ENCODE measurements around the gene AUTS2.
A peak's percentile ranks its signal among the peaks of the same experiment; 100 is the strongest.

Gene AUTS2

DNA sequence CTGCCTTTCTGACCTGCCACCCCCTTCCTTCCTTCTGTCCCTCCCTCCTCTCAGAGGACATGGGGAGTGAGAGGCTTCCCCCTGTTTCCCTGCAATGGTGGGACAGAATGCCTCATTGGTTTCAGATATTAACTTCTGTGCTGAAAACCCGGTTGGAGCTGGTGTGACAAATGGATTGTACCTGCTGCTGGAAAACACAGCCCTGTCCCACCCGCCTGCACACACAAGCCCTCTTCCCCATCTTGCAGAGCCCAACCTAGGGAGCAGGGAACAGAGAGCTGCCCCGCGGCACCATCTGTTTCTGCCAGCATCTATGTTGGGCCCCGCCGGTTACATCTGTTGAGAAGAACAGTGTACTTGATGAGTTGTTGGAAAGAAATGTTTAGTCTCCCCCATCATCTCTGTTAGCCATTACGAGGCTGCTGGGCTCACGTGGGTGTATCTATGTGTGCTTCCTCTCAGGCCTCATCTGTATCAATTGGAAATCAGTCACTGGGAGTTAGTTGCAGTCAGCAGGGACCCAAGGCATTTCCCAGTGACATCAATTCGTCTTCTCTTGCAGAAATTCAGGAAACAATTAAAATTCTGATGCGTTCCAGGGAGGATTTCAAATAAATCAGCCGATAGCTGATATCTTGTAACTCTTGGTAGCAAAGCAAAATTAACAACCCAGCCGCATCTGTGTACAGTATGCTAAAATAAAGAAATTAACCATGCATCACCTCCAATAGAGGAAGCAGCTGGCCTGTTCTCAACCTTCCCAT, 808.1 kb downstream of the AUTS2 start:
- Histone ChIP-seq H3K9me2 (ENCODE audit: low read depth, low read length) (no peaks in the 10 kb centered on the region), H4K20me1 (ENCODE audit: insufficient read depth, low read length) (no peaks in the 10 kb centered on the region), H3K4me3 (ENCODE audit: low read depth, low read length, poor library complexity, severe bottlenecking) (no peak overlapping the region), H3K27ac (ENCODE audit: low read depth, low read length, poor library complexity, severe bottlenecking) (peak overlapping the region; percentile 84), H2AFZ (ENCODE audit: low read length) (no peak overlapping the region), H3K79me2 (ENCODE audit: insufficient read depth, low read length) (no peaks in the 10 kb centered on the region), H3K9ac (ENCODE audit: low read length) (no peak overlapping the region), H3K9me3 (ENCODE audit: low read length) (no peaks in the 10 kb centered on the region), H3K36me3 (ENCODE audit: insufficient read depth, low read length) (no peaks in the 10 kb centered on the region), H3K4me2 (ENCODE audit: low read length) (peak overlapping the region; percentile 6; the same call in 1 of the 2 replicates), H3K27me3 (ENCODE audit: insufficient read depth, low read length) (no peaks in the 10 kb centered on the region), H3F3A (ENCODE audit: insufficient read depth, low read length) (no peaks in the 10 kb centered on the region), H3K4me1 (ENCODE audit: insufficient read depth, low read length, severe bottlenecking) (peaks cover 66% of the 10 kb centered on the region)
- TF ChIP-seq EZH2 (IDR thresholded peaks at IDR 0.05; ENCODE audit: borderline replicate concordance, low read length) = no peak

GRCh38 chr7:70406950-70407209, 808.6 kb downstream of the AUTS2 start:
- H3K79me2 ChIP-seq (ENCODE audit: insufficient read depth, low read length) = no peaks in the 10 kb centered on the region
- H2AFZ ChIP-seq (ENCODE audit: low read length) = no peak overlapping the region
- H3K9me3 ChIP-seq (ENCODE audit: low read length) = no peaks in the 10 kb centered on the region
- H3K9me2 ChIP-seq (ENCODE audit: low read depth, low read length) = no peaks in the 10 kb centered on the region
- H4K20me1 ChIP-seq (ENCODE audit: insufficient read depth, low read length) = no peaks in the 10 kb centered on the region
- no peaks in the 10 kb centered on the region for H3F3A ChIP-seq (ENCODE audit: insufficient read depth, low read length)
- peak overlapping the region; percentile 6; the same call in 1 of the 2 replicates for H3K4me2 ChIP-seq (ENCODE audit: low read length)
- H3K4me3 ChIP-seq (ENCODE audit: low read depth, low read length, poor library complexity, severe bottlenecking) = no peak overlapping the region
- no peaks in the 10 kb centered on the region for H3K36me3 ChIP-seq (ENCODE audit: insufficient read depth, low read length)
- H3K4me1 ChIP-seq (ENCODE audit: insufficient read depth, low read length, severe bottlenecking) = peaks cover 62% of the 10 kb centered on the region
- H3K27me3 ChIP-seq (ENCODE audit: insufficient read depth, low read length) = no peaks in the 10 kb centered on the region
- peak overlapping the region; percentile 84 for H3K27ac ChIP-seq (ENCODE audit: low read depth, low read length, poor library complexity, severe bottlenecking)
- no peak overlapping the region for H3K9ac ChIP-seq (ENCODE audit: low read length)
- no peak for TF ChIP-seq CTCF (IDR thresholded peaks at IDR 0.05; ENCODE audit: low read length)
- TF ChIP-seq EZH2 (IDR thresholded peaks at IDR 0.05; ENCODE audit: borderline replicate concordance, low read length) = no peak

- Histone ChIP-seq H3K9me3 (ENCODE audit: low read length) (no peaks in the 10 kb centered on the region), H3K4me3 (ENCODE audit: low read depth, low read length, poor library complexity, severe bottlenecking) (peak overlapping the region; percentile 2), H3K27ac (ENCODE audit: low read depth, low read length, poor library complexity, severe bottlenecking) (peak overlapping the region; percentile 84), H4K20me1 (ENCODE audit: insufficient read depth, low read length) (no peaks in the 10 kb centered on the region), H2AFZ (ENCODE audit: low read length) (no peak overlapping the region), H3K27me3 (ENCODE audit: insufficient read depth, low read length) (no peaks in the 10 kb centered on the region), H3K4me1 (ENCODE audit: insufficient read depth, low read length, severe bottlenecking) (peaks cover 62% of the 10 kb centered on the region), H3K36me3 (ENCODE audit: insufficient read depth, low read length) (no peaks in the 10 kb centered on the region), H3F3A (ENCODE audit: insufficient read depth, low read length) (no peaks in the 10 kb centered on the region), H3K79me2 (ENCODE audit: insufficient read depth, low read length) (no peaks in the 10 kb centered on the region), H3K9me2 (ENCODE audit: low read depth, low read length) (no peaks in the 10 kb centered on the region), H3K4me2 (ENCODE audit: low read length) (peak overlapping the region; percentile 49), H3K9ac (ENCODE audit: low read length) (peak overlapping the region; percentile 6; the same call in 1 of the 2 replicates)
- TF ChIP-seq CTCF (IDR thresholded peaks at IDR 0.05; ENCODE audit: low read length) (no peak), EZH2 (IDR thresholded peaks at IDR 0.05; ENCODE audit: borderline replicate concordance, low read length) (no peak)
Measured at GRCh38 chr7:70408477-70408876, 810.2 kb downstream of the AUTS2 start.

DNA sequence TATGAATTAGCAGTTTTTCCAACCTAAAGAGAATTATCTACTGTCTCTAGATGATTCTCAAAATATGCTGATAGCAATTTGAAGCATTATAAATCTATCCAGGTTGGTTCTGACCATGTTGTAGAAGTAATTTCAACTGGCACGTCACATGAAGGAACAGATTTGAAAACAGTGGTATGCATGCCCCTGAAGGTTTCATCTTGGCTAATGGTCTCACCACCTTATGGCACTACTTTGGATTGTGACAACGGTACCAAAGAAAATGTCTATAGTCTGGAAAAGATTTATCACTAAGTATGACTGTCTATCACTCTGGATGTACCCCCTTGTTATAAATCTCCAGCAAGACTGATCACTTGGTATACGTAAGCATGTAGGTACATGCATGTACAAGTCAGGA, 810.6 kb downstream of the AUTS2 start:
- H3K9ac ChIP-seq (ENCODE audit: low read length) = no peak overlapping the region; the same call in 1 of the 2 replicates
- TF ChIP-seq CTCF (IDR thresholded peaks at IDR 0.05; ENCODE audit: low read length) (no peak), EZH2 (IDR thresholded peaks at IDR 0.05; ENCODE audit: borderline replicate concordance, low read length) (no peak)
- H3F3A ChIP-seq (ENCODE audit: insufficient read depth, low read length) = no peaks in the 10 kb centered on the region
- H3K4me3 ChIP-seq (ENCODE audit: low read depth, low read length, poor library complexity, severe bottlenecking) = no peak overlapping the region
- H3K36me3 ChIP-seq (ENCODE audit: insufficient read depth, low read length) = no peaks in the 10 kb centered on the region
- H3K27ac ChIP-seq (ENCODE audit: low read depth, low read length, poor library complexity, severe bottlenecking) = peak overlapping the region; percentile 84
- no peaks in the 10 kb centered on the region for H3K9me2 ChIP-seq (ENCODE audit: low read depth, low read length)
- H2AFZ ChIP-seq (ENCODE audit: low read length) = no peak overlapping the region
- H3K9me3 ChIP-seq (ENCODE audit: low read length) = no peaks in the 10 kb centered on the region
- H3K79me2 ChIP-seq (ENCODE audit: insufficient read depth, low read length) = no peaks in the 10 kb centered on the region
- peak overlapping the region; percentile 49 for H3K4me2 ChIP-seq (ENCODE audit: low read length)
- H3K4me1 ChIP-seq (ENCODE audit: insufficient read depth, low read length, severe bottlenecking) = peaks cover 64% of the 10 kb centered on the region
- H3K27me3 ChIP-seq (ENCODE audit: insufficient read depth, low read length) = no peaks in the 10 kb centered on the region
- H4K20me1 ChIP-seq (ENCODE audit: insufficient read depth, low read length) = no peaks in the 10 kb centered on the region

Data from OCI-LY1 (cell line).